NCI-H460 (cell line): ENCODE results near the gene IL3. TPM values are rescaled to one million over a fixed set of nuclear protein-coding genes. Genes with fewer than 3 reads are reported as not detected.

Experiments used
- DNase-seq: peaks from one replicate; pipeline ENCODE4 v3.0.0-alpha.2; 2016; ENCODE audit warnings: low read depth; ENCODE audit errors: extremely low read depth
- polyA plus RNA-seq: library from polyadenylated mRNA; depleted of rRNA; stranded (reverse); fragments of >200 nt; gene quantifications from 2 replicates; pipeline ENCODE4 v1.2.3, GENCODE V29; 2014; cell fraction: nucleus; rRNA removed
- total RNA-seq: library from RNA; depleted of rRNA; stranded (reverse); fragments of >200 nt; shearing (Covaris generic); gene quantifications from 2 replicates; pipeline ENCODE4 v1.2.3, GENCODE V29; 2014; rRNA removed

The IL3 gene
- total RNA-seq: not detected in 2 replicates
- polyA plus RNA-seq: not detected in 2 replicates

DNA sequence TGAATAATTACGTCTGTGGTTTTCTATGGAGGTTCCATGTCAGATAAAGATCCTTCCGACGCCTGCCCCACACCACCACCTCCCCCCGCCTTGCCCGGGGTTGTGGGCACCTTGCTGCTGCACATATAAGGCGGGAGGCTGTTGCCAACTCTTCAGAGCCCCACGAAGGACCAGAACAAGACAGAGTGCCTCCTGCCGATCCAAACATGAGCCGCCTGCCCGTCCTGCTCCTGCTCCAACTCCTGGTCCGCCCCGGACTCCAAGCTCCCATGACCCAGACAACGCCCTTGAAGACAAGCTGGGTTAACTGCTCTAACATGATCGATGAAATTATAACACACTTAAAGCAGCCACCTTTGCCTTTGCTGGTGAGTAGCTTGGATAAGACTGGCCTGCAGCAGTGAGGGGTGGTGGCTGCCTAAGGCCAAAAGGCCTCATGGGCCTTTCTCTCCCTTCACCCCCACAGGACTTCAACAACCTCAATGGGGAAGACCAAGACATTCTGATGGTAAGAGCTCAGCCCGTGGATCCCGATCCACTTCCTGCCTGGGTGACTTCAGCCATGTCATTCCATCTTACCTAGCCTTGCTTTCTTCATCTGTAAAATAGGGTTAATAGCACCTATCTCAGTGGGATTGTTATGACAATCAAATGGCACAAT lies at the start of gene IL3:
Gene IL3 (plus strand): TSS at position 155 of the 661 bp plus-strand sequence. CDS start 52 bp downstream, at position 207.
- no peak for DNase-seq

DNA sequence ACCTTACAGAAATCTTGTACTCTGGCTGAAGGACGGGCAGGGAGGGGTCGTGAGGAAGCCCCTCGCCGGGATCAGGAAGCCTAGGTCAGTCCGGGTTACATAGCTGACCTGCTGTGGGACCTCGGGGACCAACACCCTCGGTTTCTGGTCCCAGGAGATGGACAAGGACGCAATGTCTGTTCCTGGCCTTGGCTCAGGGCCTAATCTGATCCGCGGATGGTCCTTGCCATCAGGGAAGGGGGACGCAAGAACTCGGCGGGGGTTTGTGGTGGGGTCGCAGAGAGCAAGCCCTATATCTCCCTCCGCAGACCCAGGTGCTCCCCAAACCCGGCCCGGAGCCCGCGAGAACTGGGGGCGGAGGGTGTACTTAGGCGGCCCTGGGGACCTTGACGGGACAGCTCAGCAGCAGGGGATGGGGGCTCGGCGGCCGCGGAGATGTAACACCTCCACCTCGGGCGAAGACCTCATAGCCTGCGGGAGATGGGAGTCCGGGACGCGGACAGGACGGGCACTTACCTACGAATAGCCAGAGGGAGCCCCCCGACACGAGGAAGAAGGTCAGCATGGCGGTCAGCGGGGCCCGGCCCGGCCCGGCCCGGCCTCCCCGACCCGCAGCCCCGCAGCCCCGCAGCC lies 49.4 kb upstream of the IL3 start:
- DNase-seq: no peak

GRCh38 chr5:132011622-132012343 lies 48.7 kb upstream of the IL3 start, which contains the start of gene ACSL6:
Gene ACSL6, minus strand, starts transcription at chr5:132011658. Its CDS starts 105 bp downstream, at chr5:132011553.
- no peak for DNase-seq

- DNase-seq: no peak
Observed at GRCh38 chr5:132012371-132013005, 48.0 kb upstream of the IL3 start.

- DNase-seq: no peak
Observed at GRCh38 chr5:132013006-132013689, 47.3 kb upstream of the IL3 start.

GRCh38 chr5:132013711-132014110 lies 46.7 kb upstream of the IL3 start:
- no peak for DNase-seq

- no peak for DNase-seq
Observed at GRCh38 chr5:132016721-132017250, 43.7 kb upstream of the IL3 start.

DNA sequence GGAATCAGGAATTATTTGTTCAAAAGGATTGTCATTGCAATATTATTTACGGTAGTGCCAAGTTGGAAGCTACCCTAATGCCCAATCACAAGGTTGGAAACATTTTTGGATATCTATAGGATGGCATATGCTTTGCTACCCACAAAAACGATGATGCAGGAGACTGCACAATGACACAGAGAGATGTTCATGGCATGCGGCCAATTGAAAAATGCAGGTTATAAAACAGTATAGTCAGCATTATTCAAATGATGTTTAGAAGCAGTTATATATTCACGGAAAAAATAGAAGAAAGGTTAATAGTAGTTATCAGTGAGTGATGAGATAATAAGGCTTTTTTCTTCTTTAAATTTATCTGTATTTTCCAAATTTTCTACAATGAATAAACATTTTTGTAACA lies 43.1 kb upstream of the IL3 start:
- DNase-seq: no peak

DNA sequence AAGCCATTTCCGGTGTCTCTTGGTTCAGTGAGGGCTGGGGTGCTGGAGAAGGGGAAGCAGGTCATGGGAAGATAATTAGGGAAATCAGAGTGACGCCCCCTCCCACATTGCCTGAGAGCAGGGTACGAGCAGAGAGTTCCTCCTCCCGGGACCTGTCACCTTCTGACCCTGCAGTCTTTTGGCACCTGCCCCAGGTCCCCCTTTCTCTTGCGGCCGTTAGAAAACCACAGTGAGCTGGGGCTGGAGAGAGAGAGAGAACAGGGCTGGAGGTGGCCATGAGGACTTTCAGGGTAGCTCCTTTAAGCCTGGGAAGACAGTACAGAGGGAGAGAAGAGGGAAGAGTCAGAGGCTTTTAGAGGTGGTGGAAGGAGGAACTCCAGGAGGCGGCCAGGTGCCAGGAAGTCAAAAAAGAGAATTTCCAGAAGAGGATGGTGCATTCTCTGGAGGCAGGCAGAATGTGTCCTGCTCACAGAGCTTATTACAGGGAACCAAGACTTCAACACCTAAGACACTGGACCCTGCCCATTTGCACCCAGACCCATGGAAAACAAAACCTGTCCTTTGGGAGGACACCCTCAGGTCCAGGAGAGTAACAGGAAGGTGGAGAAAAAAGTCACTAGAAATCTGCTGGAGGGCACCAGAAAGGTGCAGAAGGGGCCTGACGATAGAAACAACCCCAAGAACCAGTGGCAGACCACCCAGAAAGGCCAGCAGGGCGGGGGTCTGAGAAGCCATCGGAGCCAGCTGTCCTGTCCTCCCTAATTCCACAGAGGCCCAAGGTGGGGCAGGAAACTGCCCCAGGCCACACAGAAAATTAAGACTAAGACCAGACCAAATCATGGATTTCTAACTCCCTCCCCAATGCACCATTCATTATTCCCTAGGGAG lies 42.5 kb upstream of the IL3 start:
- no peak for DNase-seq

DNA sequence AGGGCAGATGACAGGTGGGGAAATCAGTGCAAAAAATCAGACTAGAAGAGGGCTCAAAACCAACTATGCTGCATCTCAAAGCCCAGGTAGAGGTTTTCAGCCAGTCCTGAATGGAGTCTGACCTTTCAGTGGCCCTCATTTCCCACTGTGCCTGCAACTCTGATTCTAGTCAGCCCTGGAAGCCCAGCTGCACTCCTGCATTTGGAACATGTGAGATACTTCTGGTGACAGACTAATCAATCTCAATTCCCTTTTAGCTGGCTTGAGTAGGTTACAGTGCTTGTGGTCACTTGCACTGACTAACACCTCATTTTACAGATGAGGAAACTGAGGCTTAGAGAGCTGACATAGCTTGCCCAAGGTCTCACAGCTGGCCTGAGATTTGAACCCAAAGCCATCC lies 41.1 kb upstream of the IL3 start:
- no peak for DNase-seq

GRCh38 chr5:132019857-132020555 lies 40.4 kb upstream of the IL3 start:
- no peak for DNase-seq

DNA sequence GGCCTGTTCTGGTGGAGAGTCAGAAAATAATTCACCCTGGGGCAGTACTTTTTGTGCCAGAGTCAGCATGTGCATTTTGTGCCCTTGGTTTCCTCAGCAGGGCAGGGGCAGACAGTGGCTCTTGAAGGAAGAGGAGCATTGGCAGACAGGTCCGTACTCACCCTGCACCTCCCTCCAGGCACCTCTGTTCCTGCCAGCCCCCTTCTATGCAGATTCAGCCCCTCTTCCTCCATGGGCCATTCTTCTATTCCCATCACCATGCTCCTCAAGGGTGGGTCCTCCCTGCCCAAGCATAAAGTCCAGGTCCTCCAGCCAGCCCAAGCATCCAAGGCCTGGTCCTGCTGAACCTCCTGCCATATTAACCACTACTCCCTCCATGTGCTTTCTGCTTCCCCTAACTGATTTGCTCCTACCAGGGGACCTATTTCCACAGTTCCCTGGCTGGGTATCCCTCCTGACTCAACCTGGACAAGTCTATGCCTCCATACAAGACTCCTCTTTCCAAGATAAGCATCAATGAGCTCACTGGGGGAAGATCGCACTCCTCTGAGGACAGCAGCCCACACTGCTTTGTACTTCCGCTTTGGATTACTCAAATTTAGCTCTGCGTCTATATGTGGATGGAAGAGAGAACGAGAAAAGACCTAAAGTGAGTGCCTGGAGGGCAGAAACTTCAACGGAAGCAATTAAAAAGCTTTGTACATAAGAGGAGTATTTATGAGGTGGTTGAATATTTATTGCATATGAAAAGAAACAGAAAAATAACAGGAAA lies 39.7 kb upstream of the IL3 start:
- no peak for DNase-seq

DNA sequence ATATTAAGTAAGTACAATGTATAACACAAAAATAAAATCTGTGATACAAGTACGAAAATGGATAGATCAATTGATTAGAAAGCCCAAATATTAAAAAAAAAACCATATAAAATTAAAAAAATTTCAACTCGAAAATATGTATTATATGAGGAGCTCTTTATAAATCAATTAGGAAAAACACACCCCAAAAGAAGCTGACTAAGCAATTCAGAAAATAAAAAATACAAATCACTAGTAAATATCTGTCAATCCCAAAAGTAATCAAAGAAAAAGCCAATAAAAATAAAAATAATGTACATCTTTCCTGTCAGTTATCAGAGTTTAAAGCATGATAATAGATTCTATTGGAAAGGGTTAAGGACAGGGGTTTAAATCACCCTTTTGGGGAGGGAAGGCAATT lies 38.8 kb upstream of the IL3 start:
- no peak for DNase-seq

DNA sequence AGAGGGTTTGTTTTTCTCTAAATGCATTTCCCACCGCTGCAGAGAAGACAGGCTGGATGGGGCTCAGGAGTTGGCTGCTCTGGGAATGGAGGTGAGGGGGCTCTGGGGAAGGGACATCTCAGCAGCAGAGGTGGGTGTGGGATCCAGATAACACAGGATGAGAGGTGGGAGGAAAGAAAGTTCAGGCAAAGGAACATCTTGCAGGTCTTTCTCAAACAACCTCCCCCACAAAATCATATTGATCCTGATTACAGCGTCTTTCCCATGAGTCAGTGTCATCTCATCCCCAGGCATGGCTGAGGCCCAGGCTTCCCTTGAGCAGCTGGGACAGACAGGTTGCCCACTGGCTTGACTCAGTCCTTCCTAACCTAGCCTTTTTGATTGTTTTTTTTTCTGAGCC lies 37.7 kb upstream of the IL3 start:
- DNase-seq: no peak

DNA sequence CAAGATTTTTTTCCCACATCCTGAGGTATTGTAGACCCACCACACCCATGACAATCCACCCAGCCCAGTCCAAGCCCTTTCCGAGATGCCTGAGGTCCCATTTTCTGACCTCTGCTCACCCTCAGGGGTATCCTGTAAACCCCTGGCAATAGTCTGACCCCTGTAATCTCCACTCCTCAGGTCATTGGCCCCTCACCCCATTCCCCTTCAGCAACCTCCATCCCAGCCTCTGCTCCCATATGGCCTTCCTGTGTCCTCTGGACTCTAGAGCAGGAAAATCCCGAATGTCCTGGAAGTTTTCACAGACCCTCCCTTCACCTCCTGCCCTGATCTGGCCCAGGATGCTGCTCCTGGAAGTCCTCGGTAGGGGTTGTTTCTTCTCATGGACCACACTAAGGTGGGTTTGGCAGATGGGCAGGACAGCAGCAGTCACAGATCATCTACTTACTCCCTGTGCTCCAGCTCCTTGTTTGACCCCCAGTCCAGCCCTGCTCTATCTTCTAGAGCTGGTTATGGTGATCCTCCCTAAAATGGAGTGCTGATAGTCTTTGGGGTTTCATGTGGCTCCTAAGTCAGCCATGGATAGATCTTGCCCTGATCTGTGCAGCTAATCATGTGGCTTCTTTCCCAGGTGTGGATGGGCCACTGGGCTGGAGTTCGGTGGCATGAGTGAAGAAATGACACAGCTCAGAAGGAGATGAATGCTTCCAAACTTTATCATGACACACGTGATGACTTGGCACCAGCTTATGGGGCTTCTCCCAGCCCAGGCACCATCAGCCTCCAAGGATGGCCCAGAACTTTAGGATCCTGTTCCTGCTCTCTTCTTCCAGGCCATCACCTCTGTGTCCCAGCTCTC lies 37.0 kb upstream of the IL3 start:
- DNase-seq: no peak

DNA sequence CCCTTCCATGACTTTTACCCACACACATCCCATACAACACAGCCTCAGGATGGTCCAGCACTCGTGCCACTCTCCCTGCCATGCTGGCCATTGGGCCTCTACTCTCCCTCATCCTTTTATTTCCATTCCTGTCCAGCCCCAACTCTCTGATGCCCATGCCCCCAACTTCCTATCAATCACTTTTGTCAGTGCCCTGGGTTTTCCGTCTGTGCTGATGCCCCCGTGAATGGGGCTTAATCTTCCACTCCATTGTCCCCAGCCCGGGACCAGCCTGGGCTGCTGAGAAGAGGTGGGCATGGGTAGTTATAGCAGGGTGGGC lies 36.4 kb upstream of the IL3 start:
- DNase-seq: no peak

DNA sequence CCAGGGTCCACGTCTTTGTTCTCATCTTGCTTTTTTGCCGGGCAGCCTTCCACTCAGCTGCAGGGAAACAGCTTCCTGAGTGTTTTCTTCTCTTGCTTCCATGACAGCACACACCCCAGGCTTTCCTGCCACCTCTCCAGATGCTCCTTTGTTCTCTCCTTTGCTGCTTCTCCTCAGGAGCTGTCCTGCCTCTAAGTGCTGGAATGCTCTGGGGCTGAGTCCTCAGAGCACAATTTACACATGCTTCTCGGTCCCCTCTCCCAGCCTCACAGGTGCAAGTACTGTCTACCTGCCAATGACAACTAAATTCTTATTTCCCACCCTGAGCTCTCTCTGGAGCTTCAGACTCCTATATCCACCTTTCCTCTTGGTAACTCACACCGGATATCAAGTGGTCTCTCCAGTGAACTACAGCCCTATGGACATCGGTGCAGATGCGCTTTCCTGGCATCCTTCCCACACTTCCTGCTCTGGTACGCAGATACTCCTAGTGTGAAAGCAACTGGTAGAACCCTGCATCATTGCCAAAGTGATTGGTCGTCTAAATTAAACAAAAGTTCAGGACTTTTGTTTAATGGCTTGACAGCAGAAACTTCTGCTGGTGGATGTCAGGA lies 35.6 kb upstream of the IL3 start:
- no peak for DNase-seq
